Fibroblast of villous mesenchyme (primary cell): ENCODE measurements around the gene CCDC9B. TPM values are rescaled to one million over a fixed set of nuclear protein-coding genes. Genes with fewer than 3 reads are reported as not detected.

Experiments used
- DNase-seq: peaks from one replicate; pipeline ENCODE4 v3.0.0-alpha.2; 2010; ENCODE audit warnings: low read depth
- H3K4me3 ChIP-seq: 2 replicates; pipeline ENCODE4 v1.5.1; 2011; ENCODE audit warnings: low read depth, mild to moderate bottlenecking, low read length
- total RNA-seq: library from RNA; depleted of rRNA; stranded (reverse); fragments of >200 nt; gene quantifications from 2 replicates; pipeline ENCODE4 v1.2.3, GENCODE V29; 2012
- TF ChIP-seq, protein P1 (sequence below): IDR thresholded peaks from 2 replicates; pipeline ENCODE4 v1.5.1; 2012; ENCODE audit warnings: low read depth, mild to moderate bottlenecking, low read length; ENCODE audit not compliant: insufficient read depth

CCDC9B gene
- total RNA-seq, 1 donor: 35.4 TPM

DNA sequence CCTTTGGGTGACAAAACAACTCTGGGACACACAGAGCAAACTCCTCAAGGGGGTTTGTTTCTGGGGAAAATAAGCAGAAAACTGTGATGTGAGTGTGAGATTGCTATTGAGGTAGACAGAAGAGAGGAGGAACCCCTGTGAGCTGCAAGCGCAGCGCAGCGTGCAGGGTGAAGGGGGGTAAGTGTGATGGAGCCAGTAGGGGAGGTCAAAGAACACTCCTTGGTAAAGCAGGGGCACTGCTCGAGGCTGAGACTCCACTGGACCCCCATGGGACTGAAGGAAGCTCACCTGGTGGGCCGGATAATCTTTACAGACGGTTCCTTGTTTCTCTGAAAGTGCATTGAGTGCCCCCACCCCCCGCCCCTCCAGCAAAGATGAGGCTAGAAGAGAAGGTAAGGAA, 9.7 kb downstream of the CCDC9B start:
- H3K4me3 ChIP-seq: no peak overlapping the region
- DNase-seq: no peak
- TF ChIP-seq, protein P1, sequence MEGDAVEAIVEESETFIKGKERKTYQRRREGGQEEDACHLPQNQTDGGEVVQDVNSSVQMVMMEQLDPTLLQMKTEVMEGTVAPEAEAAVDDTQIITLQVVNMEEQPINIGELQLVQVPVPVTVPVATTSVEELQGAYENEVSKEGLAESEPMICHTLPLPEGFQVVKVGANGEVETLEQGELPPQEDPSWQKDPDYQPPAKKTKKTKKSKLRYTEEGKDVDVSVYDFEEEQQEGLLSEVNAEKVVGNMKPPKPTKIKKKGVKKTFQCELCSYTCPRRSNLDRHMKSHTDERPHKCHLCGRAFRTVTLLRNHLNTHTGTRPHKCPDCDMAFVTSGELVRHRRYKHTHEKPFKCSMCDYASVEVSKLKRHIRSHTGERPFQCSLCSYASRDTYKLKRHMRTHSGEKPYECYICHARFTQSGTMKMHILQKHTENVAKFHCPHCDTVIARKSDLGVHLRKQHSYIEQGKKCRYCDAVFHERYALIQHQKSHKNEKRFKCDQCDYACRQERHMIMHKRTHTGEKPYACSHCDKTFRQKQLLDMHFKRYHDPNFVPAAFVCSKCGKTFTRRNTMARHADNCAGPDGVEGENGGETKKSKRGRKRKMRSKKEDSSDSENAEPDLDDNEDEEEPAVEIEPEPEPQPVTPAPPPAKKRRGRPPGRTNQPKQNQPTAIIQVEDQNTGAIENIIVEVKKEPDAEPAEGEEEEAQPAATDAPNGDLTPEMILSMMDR: no peak

GRCh38 chr15:40330368-40330836, 10.3 kb downstream of the CCDC9B start:
- no peak overlapping the region for H3K4me3 ChIP-seq
- peak; percentile 98 for DNase-seq
- TF ChIP-seq, protein P1: no peak

- DNase-seq: peak; percentile 45
- H3K4me3 ChIP-seq: no peak overlapping the region
- TF ChIP-seq, protein P1: no peak
Observed at GRCh38 chr15:40329804-40330203, 10.9 kb downstream of the CCDC9B start.

DNA sequence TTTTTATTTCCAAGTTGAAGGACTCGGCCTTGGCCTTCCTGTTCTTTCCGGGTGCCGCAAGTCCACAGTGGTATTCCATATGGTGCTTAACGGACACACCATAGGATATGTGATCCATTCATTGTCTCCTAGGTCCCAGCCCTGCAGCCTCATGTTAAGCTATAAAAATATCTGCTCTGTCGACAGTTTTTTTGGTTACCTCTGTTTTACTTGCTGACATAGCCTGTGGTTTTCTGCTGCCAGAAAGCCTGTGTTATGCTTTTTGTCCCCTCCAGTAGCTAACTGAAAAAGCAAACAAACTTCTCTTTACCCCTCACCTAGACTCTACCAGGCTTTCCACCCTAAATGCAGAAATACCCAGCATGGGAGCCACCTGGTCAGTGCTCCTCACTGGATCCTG, 12.0 kb downstream of the CCDC9B start:
- TF ChIP-seq, protein P1: no peak
- H3K4me3 ChIP-seq: no peak overlapping the region

DNA sequence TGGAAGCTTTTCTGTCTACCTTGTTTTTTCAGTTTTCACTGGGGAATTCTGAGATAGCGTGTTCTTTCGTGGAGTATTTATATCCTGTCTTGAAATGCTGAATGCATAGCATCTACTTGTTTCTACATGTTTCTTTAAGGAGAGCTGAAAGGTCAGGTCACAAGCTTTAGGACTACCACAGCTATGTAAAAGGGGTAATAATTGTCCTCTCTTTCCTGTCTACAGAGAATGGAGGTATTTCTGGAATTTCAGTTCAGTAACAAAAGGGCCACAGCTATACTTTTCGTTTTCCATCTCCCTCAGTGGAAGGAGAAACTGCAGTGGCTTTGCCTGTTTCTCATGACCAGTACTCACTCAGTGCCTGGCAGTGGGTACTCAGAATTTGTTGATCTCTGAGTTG, 12.6 kb downstream of the CCDC9B start:
- peak; percentile 85 for DNase-seq
- TF ChIP-seq, protein P1: no peak
- H3K4me3 ChIP-seq: no peak overlapping the region

More for the DNA sequence above, 12.0 kb downstream of the CCDC9B start:
- DNase-seq: peak; percentile 52

GRCh38 chr15:40327457-40327856, 13.3 kb downstream of the CCDC9B start:
- H3K4me3 ChIP-seq: peak overlapping the region; percentile 12

More at GRCh38 chr15:40327457-40327856, 13.3 kb downstream of the CCDC9B start:
- TF ChIP-seq, protein P1: no peak
- no peak for DNase-seq
